Smooth muscle cell (in vitro differentiated cells): ENCODE measurements around the gene MYCBPAP. TPM values are rescaled to one million over a fixed set of nuclear protein-coding genes. Genes with fewer than 3 reads are reported as not detected.

Source experiments
- DNase-seq: peaks from one replicate; lab custom pipeline; 2025; ENCODE audit not compliant: unreplicated experiment; lab: John Stamatoyannopoulos, UW
- H2AFZ ChIP-seq: fragments of 200-600 bp; sonication (generic); 2 replicates; pipeline ENCODE4 v1.6.0; 2016; ENCODE audit warnings: antibody characterized with exemption, low read depth, mild to moderate bottlenecking
- H3F3A ChIP-seq: fragments of 200-600 bp; sonication (generic); 2 replicates; pipeline ENCODE4 v1.6.0; 2017; ENCODE audit warnings: antibody characterized with exemption, low read depth
- H3K27ac ChIP-seq: fragments of 200-600 bp; sonication (generic); 2 replicates; pipeline ENCODE4 v1.5.1; 2016; ENCODE audit warnings: low read depth, mild to moderate bottlenecking
- H3K27me3 ChIP-seq: fragments of 200-600 bp; sonication (generic); 2 replicates; pipeline ENCODE4 v1.6.1; 2016; ENCODE audit warnings: low read depth, mild to moderate bottlenecking
- H3K36me3 ChIP-seq: fragments of 200-600 bp; sonication (generic); 2 replicates; pipeline ENCODE4 v1.5.1; 2016; ENCODE audit warnings: low read depth
- H3K4me1 ChIP-seq: fragments of 200-600 bp; sonication (generic); 2 replicates; pipeline ENCODE4 v1.5.1; 2016; ENCODE audit warnings: low read depth
- H3K4me2 ChIP-seq: fragments of 200-600 bp; sonication (generic); 2 replicates; pipeline ENCODE4 v1.6.0; 2016; ENCODE audit warnings: mild to moderate bottlenecking
- H3K4me3 ChIP-seq: fragments of 200-600 bp; sonication (generic); 2 replicates; pipeline ENCODE4 v1.5.1; 2016; ENCODE audit warnings: mild to moderate bottlenecking
- H3K79me2 ChIP-seq: fragments of 200-600 bp; sonication (generic); 2 replicates; pipeline ENCODE4 v1.6.0; 2016; ENCODE audit warnings: low read depth, mild to moderate bottlenecking
- H3K9ac ChIP-seq: fragments of 200-600 bp; sonication (generic); 2 replicates; pipeline ENCODE4 v1.6.0; 2016; ENCODE audit warnings: low read depth
- H3K9me3 ChIP-seq: fragments of 200-600 bp; sonication (generic); replicated peaks from 2 replicates; pipeline ENCODE4 v1.5.1; 2016; ENCODE audit warnings: low read depth
- H4K20me1 ChIP-seq: fragments of 200-600 bp; sonication (generic); 2 replicates; pipeline ENCODE4 v1.6.0; 2016; ENCODE audit warnings: low read depth
- CTCF ChIP-seq: fragments of 200-600 bp; sonication (generic); IDR thresholded peaks from 2 replicates; pipeline ENCODE4 v1.5.1; 2017; ENCODE audit warnings: borderline replicate concordance, mild to moderate bottlenecking, antibody characterized with exemption; ENCODE audit not compliant: insufficient read depth, poor library complexity, severe bottlenecking
- WGBS: methylation state at CpG from one replicate; pipeline ENCODE4 v1.1.7; 2016; ENCODE audit warnings: low lambda C conversion rate; 5-methylcytosine and 5-hydroxymethylcytosine counted together
- polyA plus RNA-seq: library from polyadenylated mRNA; unstranded; fragments of >200 nt; fragmentation: Nextera tagmentation; extraction: Ambion mirVana; gene quantifications from 2 replicates; pipeline ENCODE4 v1.2.1, GENCODE V29; 2016
- total RNA-seq: library from RNA; depleted of rRNA; stranded (reverse); fragments of >200 nt; gene quantifications from 2 replicates; pipeline ENCODE4 v1.2.3, GENCODE V29; 2014

MYCBPAP gene
- total and polyA plus RNA-seq, 2 experiments from 2014 or later: 0.90 to 0.97 TPM

- Histone ChIP-seq H3K27me3 (no peaks in the 10 kb centered on the region), H3K9ac (no peak overlapping the region), H3K4me1 (peaks cover 6% of the 10 kb centered on the region), H4K20me1 (no peaks in the 10 kb centered on the region), H2AFZ (no peak overlapping the region), H3F3A (no peaks in the 10 kb centered on the region), H3K27ac (no peak overlapping the region), H3K4me3 (no peak overlapping the region), H3K36me3 (no peaks in the 10 kb centered on the region), H3K79me2 (no peaks in the 10 kb centered on the region), H3K4me2 (no peak overlapping the region), H3K9me3 (no peaks in the 10 kb centered on the region)
- WGBS: 89% methylated on average over 13 of the region's 13 CpGs
- no peak for TF ChIP-seq CTCF
- no peak for DNase-seq
Observed at GRCh38 chr17:50518384-50519023, 10.3 kb downstream of the MYCBPAP start.

GRCh38 chr17:50519141-50519834 lies 11.0 kb downstream of the MYCBPAP start:
- Histone ChIP-seq H2AFZ (no peak overlapping the region), H3K9ac (no peak overlapping the region), H3K79me2 (no peaks in the 10 kb centered on the region), H3K36me3 (no peaks in the 10 kb centered on the region), H3K4me2 (no peak overlapping the region), H3K27me3 (no peaks in the 10 kb centered on the region), H3F3A (no peaks in the 10 kb centered on the region), H3K9me3 (no peaks in the 10 kb centered on the region), H4K20me1 (no peaks in the 10 kb centered on the region), H3K4me3 (no peak overlapping the region), H3K4me1 (peaks cover 6% of the 10 kb centered on the region), H3K27ac (no peak overlapping the region)
- no peak for DNase-seq
- TF ChIP-seq CTCF: no peak
- 81% methylated on average over 8 of the region's 8 CpGs for WGBS

GRCh38 chr17:50520483-50520882 lies 12.2 kb downstream of the MYCBPAP start:
- WGBS: 84% methylated on average over 2 of the region's 2 CpGs
- no peak overlapping the region for H3K4me3 ChIP-seq
- H3K4me1 ChIP-seq: no peaks in the 10 kb centered on the region

More at GRCh38 chr17:50520483-50520882, 12.2 kb downstream of the MYCBPAP start:
- Histone ChIP-seq H3K4me2 (no peak overlapping the region), H3K9me3 (no peaks in the 10 kb centered on the region), H3K9ac (no peak overlapping the region), H3K36me3 (no peaks in the 10 kb centered on the region), H3K27me3 (no peaks in the 10 kb centered on the region), H4K20me1 (no peaks in the 10 kb centered on the region), H3K27ac (no peak overlapping the region), H2AFZ (no peak overlapping the region), H3F3A (no peaks in the 10 kb centered on the region), H3K79me2 (no peaks in the 10 kb centered on the region)
- no peak for TF ChIP-seq CTCF
- DNase-seq: no peak
